ENCODE results near the gene MYO1C.

MYO1C gene

DNA sequence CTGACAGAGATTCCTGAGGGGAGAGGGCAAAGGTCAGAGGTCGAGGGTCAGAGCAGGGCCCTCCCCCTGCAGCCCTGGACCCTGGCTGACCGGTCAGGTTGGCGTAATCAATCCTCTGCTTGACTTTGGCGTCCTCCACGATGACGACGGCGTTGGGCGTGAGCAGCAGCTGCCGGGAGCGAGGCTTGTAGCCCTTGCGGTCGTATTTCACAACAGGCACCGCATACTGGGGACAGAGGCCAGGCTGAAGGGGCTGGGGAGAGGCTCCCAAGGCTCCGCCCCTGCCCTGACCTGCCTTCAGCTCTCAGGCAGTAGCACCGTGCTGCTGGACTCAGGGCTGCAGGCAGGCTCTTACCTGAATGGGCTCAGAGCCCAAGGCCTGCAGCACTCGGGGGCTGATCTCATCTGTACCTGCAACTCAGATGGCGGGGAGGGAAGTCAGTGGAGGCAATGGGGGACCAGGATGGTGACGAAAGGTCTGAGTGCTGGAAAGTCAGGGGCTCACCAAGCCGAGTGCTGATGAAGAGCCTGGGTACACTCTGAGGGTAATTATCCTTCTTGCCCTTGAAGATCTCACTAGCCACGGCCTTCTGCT, 24.5 kb downstream of the MYO1C start:
- no peak overlapping the region for H3K27ac ChIP-seq
- TF ChIP-seq, protein P1, sequence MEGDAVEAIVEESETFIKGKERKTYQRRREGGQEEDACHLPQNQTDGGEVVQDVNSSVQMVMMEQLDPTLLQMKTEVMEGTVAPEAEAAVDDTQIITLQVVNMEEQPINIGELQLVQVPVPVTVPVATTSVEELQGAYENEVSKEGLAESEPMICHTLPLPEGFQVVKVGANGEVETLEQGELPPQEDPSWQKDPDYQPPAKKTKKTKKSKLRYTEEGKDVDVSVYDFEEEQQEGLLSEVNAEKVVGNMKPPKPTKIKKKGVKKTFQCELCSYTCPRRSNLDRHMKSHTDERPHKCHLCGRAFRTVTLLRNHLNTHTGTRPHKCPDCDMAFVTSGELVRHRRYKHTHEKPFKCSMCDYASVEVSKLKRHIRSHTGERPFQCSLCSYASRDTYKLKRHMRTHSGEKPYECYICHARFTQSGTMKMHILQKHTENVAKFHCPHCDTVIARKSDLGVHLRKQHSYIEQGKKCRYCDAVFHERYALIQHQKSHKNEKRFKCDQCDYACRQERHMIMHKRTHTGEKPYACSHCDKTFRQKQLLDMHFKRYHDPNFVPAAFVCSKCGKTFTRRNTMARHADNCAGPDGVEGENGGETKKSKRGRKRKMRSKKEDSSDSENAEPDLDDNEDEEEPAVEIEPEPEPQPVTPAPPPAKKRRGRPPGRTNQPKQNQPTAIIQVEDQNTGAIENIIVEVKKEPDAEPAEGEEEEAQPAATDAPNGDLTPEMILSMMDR (conservative IDR thresholded peaks at IDR 0.05) = no peak

DNA sequence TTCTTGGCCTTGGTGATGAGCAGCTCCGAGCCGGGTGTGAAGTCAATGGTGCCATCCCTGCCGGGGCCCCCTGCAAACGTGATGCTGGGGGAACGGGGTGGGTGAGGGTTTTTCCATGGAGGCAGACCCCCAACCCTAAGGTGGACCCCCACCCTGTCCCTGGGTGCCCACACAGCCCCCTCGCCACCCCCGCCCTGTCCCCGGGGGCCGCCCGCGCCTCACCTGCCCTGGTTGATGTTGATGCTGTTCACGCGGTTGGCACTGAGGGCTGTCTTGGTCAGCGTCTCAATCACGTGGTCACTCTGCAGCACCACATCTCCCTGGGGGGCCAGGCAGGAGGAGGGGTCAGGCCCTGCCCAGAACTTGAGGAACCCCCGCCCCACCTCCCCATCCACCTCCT, 25.2 kb downstream of the MYO1C start:
- TF ChIP-seq, protein P1 (conservative IDR thresholded peaks at IDR 0.05) = no peak
- H3K27ac ChIP-seq = no peak overlapping the region

DNA sequence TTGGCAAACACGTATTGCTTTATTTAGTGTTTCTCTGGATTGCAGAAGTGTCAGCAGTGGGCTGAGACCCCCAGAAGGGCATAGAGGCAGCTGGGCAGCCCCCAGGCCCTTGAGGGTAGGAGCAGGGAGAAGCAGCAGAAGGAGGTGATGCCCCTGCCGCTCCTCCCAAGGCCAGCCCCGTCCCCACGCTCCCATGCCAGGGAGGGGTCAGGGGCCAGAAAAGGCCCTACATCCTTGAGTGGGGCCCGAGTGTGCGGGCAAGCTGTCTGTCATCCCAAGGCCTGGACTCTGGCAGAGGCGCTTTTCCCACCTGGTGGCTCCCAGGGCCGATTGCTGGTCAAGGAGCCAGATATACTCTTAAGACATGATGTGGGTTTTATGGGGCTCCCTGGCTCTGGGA, 28.3 kb downstream of the MYO1C start:
- TF ChIP-seq, protein P1 (conservative IDR thresholded peaks at IDR 0.05) = no peak
- H3K27ac ChIP-seq = no peak overlapping the region

DNA sequence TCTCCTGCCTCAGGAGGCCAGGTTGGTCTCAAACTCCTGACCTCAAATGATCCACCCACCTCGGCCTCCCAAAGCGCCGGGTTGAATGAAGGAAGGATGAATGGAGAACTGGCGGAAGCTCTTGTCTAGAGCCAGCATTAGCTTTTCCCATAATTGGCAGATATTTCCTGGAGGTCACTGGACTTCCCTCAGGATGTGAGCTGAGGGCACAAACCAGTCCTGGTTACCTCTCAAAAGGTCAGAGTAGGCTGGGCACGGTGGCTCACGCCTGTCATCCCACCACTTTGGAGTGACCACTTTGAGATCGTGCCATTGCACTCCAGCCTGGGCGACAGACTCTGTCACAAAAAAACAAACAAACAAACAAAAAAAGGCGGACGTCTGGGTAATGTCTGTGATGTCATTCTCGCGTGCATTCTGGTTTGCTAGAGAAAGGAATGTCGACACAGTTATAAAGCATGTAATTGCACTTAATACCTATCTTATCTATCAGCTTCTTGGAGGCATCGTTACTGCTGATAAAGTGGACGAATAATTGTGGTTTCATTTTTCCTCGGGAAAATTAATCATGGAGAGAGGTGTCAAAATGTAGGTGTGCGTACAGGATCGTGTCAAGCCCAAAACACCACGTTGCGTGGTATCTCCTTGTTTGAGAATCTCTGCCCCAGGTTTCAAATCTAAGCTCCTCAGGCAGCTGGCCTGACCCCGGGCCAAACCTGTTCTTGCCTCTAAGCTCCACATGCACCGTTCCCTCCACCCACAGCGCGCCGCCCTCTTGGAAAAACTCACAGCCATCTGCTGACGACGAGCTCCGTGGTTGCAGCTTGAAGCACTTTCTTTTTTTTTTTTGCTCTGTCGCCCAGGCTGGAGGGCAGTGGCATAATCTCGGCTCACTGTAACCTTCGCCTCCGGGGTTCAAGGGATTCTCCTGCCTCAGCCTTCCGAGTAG, 30.0 kb downstream of the MYO1C start:
- TF ChIP-seq, protein P1 (conservative IDR thresholded peaks at IDR 0.05) = no peak

DNA sequence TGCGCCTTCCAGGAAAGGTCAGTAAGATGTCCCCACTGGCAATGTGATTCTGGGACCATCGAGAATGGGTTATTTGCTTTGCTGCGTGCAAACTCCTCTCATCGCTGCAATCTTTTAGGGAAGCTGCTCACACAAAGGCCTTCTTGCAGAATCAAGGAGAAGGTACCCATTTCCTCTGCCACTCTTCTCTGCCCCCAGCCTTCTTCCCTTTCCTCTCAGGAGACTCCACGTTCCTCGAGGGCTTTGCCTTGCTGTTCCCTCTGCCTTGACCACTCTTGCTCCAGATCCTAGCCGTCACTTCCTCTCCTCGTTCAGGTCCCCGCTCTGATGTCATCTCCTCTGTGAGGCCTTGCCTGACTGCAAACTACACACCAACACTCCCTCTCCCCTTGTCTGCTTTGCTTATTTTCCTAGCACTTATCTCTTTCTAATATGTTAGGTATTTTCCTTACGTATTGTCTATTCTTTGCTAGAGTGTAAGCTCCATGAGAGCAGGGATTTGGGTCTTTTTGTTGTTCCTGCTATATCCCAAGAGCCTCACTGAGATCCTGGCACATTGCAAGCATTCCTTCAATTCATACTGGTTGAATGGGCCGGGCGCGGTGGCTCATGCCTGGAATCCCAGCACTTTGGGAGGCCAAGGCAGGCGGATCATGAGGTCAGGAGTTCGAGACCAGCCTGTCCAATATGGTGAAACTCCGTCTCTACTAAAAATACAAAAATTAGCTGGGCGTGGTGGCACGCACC, 31.1 kb downstream of the MYO1C start:
- TF ChIP-seq, protein P1 (conservative IDR thresholded peaks at IDR 0.05) = no peak
- no peak overlapping the region for H3K27ac ChIP-seq

More for the DNA sequence above, 30.0 kb downstream of the MYO1C start:
- H3K27ac ChIP-seq = no peak overlapping the region

DNA sequence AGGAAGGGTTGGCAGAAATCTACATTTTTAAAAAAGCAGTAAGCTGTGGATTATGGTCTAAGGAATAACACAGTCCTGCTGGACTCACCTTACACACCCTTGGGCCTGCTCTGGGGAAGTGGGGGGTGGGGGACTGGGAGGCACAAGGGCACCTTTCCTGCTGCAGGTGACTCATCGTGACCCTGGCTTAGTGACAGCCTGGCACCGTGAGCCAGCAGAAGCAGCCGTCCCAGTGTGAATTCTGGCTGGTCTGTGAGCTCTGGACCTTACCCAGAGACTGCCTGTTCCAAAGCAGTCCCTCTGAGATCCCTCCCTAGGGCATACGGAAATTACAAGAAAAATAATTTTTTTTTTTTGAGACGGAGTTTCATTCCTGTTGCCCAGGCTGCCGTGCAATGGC, 32.3 kb downstream of the MYO1C start:
- H3K27ac ChIP-seq = no peak overlapping the region
- TF ChIP-seq, protein P1 (conservative IDR thresholded peaks at IDR 0.05) = no peak
